GM23338 (cell line): ENCODE measurements around the gene CCR5. TPM values are rescaled to one million over a fixed set of nuclear protein-coding genes. Genes with fewer than 3 reads are reported as not detected.

Experiments
- ATAC-seq: fragments of 200-7000 bp; cut with Tn5 transposase; 3 replicates; pipeline ENCODE4 v1.9.1; 2020
- DNase-seq: peaks from one replicate; pipeline ENCODE4 v3.0.0-alpha.2; 2015; ENCODE audit warnings: low spot score
- H2AFZ ChIP-seq: fragments of 200-600 bp; sonication (generic); 2 replicates; pipeline ENCODE4 v1.8.0; 2016; ENCODE audit warnings: antibody characterized with exemption, mild to moderate bottlenecking, moderate library complexity
- H3F3A ChIP-seq: fragments of 200-600 bp; sonication (generic); replicated peaks from 2 replicates; pipeline ENCODE4 v1.8.0; 2017; ENCODE audit warnings: antibody characterized with exemption, mixed run types, low read depth
- H3K27ac ChIP-seq: fragments of 200-600 bp; sonication (generic); 2 replicates; pipeline ENCODE4 v1.6.1; 2016; ENCODE audit warnings: low read depth
- H3K27me3 ChIP-seq: fragments of 200-600 bp; sonication (generic); 2 replicates; pipeline ENCODE4 v1.8.0; 2016; ENCODE audit warnings: mild to moderate bottlenecking, mixed run types, moderate library complexity; ENCODE audit not compliant: insufficient read depth
- H3K36me3 ChIP-seq: fragments of 200-600 bp; sonication (generic); 2 replicates; pipeline ENCODE4 v1.8.0; 2016; ENCODE audit warnings: mild to moderate bottlenecking; ENCODE audit not compliant: insufficient read depth
- H3K4me1 ChIP-seq: fragments of 200-600 bp; sonication (generic); 2 replicates; pipeline ENCODE4 v1.8.0; 2016; ENCODE audit warnings: mild to moderate bottlenecking, moderate library complexity; ENCODE audit not compliant: insufficient read depth
- H3K4me2 ChIP-seq: fragments of 200-600 bp; sonication (generic); 2 replicates; pipeline ENCODE4 v1.7.1; 2017; ENCODE audit warnings: mixed run types
- H3K4me3 ChIP-seq: fragments of 200-600 bp; sonication (generic); 2 replicates; pipeline ENCODE4 v1.6.1; 2016; ENCODE audit warnings: mixed run types
- H3K79me2 ChIP-seq: fragments of 200-600 bp; sonication (generic); replicated peaks from 2 replicates; pipeline ENCODE4 v1.8.0; 2017; ENCODE audit warnings: mild to moderate bottlenecking; ENCODE audit not compliant: insufficient read depth
- H3K9me2 ChIP-seq: fragments of 200-600 bp; sonication (generic); 2 replicates; pipeline ENCODE4 v1.8.0; 2017; ENCODE audit not compliant: insufficient read depth
- H4K20me1 ChIP-seq: fragments of 200-600 bp; sonication (generic); replicated peaks from 2 replicates; pipeline ENCODE4 v1.8.0; 2017; ENCODE audit warnings: mild to moderate bottlenecking; ENCODE audit not compliant: insufficient read depth
- H3K27ac Mint-ChIP-seq: 2 replicates; pipeline ENCODE4 v1.8.0; 2020; ENCODE audit warnings: inconsistent platforms, mild to moderate bottlenecking, moderate library complexity, mixed read lengths
- H3K27me3 Mint-ChIP-seq: 3 replicates; pipeline ENCODE4 v1.8.0; 2022; ENCODE audit warnings: low read depth, mild to moderate bottlenecking, moderate library complexity, mixed read lengths, inconsistent platforms; ENCODE audit not compliant: insufficient read depth, poor library complexity
- H3K36me3 Mint-ChIP-seq: 3 replicates; pipeline ENCODE4 v1.8.0; 2021; ENCODE audit warnings: low read depth, mild to moderate bottlenecking, inconsistent platforms, moderate library complexity, mixed read lengths
- H3K4me1 Mint-ChIP-seq: 3 replicates; pipeline ENCODE4 v1.8.0; 2020; ENCODE audit warnings: mild to moderate bottlenecking, inconsistent platforms, mixed read lengths
- H3K4me3 Mint-ChIP-seq: 3 replicates; pipeline ENCODE4 v1.8.0; 2021; ENCODE audit warnings: moderate library complexity, mild to moderate bottlenecking, inconsistent platforms, mixed read lengths
- H3K9me3 Mint-ChIP-seq: 3 replicates; pipeline ENCODE4 v1.8.0; 2020; ENCODE audit warnings: moderate library complexity, mild to moderate bottlenecking, inconsistent platforms, mixed read lengths
- CREB1 ChIP-seq: fragments of 250-450 bp; sonication (Bioruptor Pico); IDR thresholded peaks from 2 replicates; pipeline ENCODE4 v1.5.0; 2020; ENCODE audit warnings: low read depth, mild to moderate bottlenecking, moderate library complexity
- EZH2 ChIP-seq: fragments of 200-600 bp; sonication (generic); IDR thresholded peaks from one replicate; pipeline ENCODE4 v1.8.0; 2017; ENCODE audit warnings: antibody characterized with exemption, mild to moderate bottlenecking, low read depth; ENCODE audit not compliant: unreplicated experiment
- EZH2phosphoT487 ChIP-seq: fragments of 200-600 bp; sonication (generic); IDR thresholded peaks from one replicate; pipeline ENCODE4 v1.8.1; 2018; ENCODE audit warnings: antibody characterized with exemption; ENCODE audit not compliant: unreplicated experiment
- JUNB ChIP-seq: IDR thresholded peaks from one replicate; pipeline ENCODE4 v1.6.1; 2016; ENCODE audit warnings: antibody characterized with exemption; ENCODE audit not compliant: unreplicated experiment
- NANOG ChIP-seq: IDR thresholded peaks from 2 replicates; pipeline ENCODE4 v1.6.1; 2016; ENCODE audit warnings: antibody characterized with exemption, borderline replicate concordance
- POLR2AphosphoS5 ChIP-seq: IDR thresholded peaks from 2 replicates; pipeline ENCODE4 v1.6.1; 2016; ENCODE audit warnings: antibody characterized with exemption, low read depth
- REST ChIP-seq: IDR thresholded peaks from one replicate; pipeline ENCODE4 v1.6.1; 2018; ENCODE audit warnings: antibody characterized with exemption; ENCODE audit not compliant: unreplicated experiment
- STAT1 ChIP-seq: IDR thresholded peaks from one replicate; pipeline ENCODE4 v1.6.1; 2016; ENCODE audit warnings: antibody characterized with exemption; ENCODE audit not compliant: unreplicated experiment
- ZNF114 ChIP-seq: fragments of 250-450 bp; sonication (Bioruptor Pico); IDR thresholded peaks from 2 replicates; pipeline ENCODE4 v1.5.0; 2020; ENCODE audit warnings: mild to moderate bottlenecking, moderate library complexity
- ZNF462 ChIP-seq: fragments of 250-450 bp; sonication (Bioruptor Pico); IDR thresholded peaks from 2 replicates; pipeline ENCODE4 v1.5.0; 2020; ENCODE audit warnings: mild to moderate bottlenecking, moderate library complexity
- polyA plus RNA-seq: library from polyadenylated mRNA; unstranded; fragments of >200 nt; fragmentation: Nextera tagmentation; extraction: Ambion mirVana; gene quantifications from 2 replicates; pipeline ENCODE4 v1.2.1, GENCODE V29; 2016
- total RNA-seq: library from RNA; depleted of rRNA; stranded (reverse); fragments of >200 nt; shearing (Covaris generic); gene quantifications from 2 replicates; pipeline ENCODE4 v1.2.3, GENCODE V29; 2014
- TF ChIP-seq, protein P1 (sequence below), 2 experiments: fragments of 200-600 bp in 1 of 2; sonication (generic) in 1 of 2; conservative IDR thresholded peaks; 2 replicates each; pipeline versions ENCODE4 v1.5.1 to v1.6.1; 2016 to 2017; ENCODE audit warnings: antibody characterized with exemption in 2 of 2, low read depth in 2 of 2, mild to moderate bottlenecking in 2 of 2, moderate library complexity in 1 of 2
- TF ChIP-seq, protein P2 (sequence below): IDR thresholded peaks from 2 replicates; pipeline ENCODE4 v1.6.1; 2016; ENCODE audit warnings: antibody characterized with exemption

CCR5 gene
- total and polyA plus RNA-seq, 2 experiments from 2014 or later = not detected

DNA sequence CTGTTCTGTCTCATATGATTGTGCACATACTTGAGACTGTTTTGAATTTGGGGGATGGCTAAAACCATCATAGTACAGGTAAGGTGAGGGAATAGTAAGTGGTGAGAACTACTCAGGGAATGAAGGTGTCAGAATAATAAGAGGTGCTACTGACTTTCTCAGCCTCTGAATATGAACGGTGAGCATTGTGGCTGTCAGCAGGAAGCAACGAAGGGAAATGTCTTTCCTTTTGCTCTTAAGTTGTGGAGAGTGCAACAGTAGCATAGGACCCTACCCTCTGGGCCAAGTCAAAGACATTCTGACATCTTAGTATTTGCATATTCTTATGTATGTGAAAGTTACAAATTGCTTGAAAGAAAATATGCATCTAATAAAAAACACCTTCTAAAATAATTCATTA lies 5.1 kb downstream of the CCR5 start:
- Histone ChIP-seq H3K4me1 (peaks cover 18% of the 10 kb centered on the region), H3F3A (no peaks in the 10 kb centered on the region), H3K4me2 (peak overlapping the region; percentile 65), H3K27me3 (no peaks in the 10 kb centered on the region), H2AFZ (no peak overlapping the region), H3K9me2 (no peaks in the 10 kb centered on the region), H3K36me3 (no peaks in the 10 kb centered on the region), H3K4me3 (no peak overlapping the region), H3K27ac (no peak overlapping the region), H4K20me1 (no peaks in the 10 kb centered on the region; the same call in none of the 2 replicates), H3K79me2 (no peaks in the 10 kb centered on the region)
- no peaks in the 10 kb centered on the region; the same call in 2 of the 3 replicates for H3K36me3 Mint-ChIP-seq
- H3K4me3 Mint-ChIP-seq = no peak overlapping the region
- peaks cover 2% of the 10 kb centered on the region; the same call in 2 of the 3 replicates for H3K9me3 Mint-ChIP-seq
- DNase-seq (no peak), ATAC-seq (no peak)
- peaks cover 2% of the 10 kb centered on the region for H3K27me3 Mint-ChIP-seq
- peaks cover 26% of the 10 kb centered on the region for H3K4me1 Mint-ChIP-seq
- H3K27ac Mint-ChIP-seq = no peak overlapping the region
- TF ChIP-seq STAT1 (no peak), NANOG (no peak), EZH2phosphoT487 (no peak), ZNF462 (CRISPR knock-in tag) (no peak), REST (no peak), EZH2 (no peak), ZNF114 (no peak), JUNB (no peak), POLR2AphosphoS5 (no peak), CREB1 (CRISPR knock-in tag) (no peak)
- TF ChIP-seq, protein P1, sequence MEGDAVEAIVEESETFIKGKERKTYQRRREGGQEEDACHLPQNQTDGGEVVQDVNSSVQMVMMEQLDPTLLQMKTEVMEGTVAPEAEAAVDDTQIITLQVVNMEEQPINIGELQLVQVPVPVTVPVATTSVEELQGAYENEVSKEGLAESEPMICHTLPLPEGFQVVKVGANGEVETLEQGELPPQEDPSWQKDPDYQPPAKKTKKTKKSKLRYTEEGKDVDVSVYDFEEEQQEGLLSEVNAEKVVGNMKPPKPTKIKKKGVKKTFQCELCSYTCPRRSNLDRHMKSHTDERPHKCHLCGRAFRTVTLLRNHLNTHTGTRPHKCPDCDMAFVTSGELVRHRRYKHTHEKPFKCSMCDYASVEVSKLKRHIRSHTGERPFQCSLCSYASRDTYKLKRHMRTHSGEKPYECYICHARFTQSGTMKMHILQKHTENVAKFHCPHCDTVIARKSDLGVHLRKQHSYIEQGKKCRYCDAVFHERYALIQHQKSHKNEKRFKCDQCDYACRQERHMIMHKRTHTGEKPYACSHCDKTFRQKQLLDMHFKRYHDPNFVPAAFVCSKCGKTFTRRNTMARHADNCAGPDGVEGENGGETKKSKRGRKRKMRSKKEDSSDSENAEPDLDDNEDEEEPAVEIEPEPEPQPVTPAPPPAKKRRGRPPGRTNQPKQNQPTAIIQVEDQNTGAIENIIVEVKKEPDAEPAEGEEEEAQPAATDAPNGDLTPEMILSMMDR (conservative IDR thresholded peaks at IDR 0.05; ENCODE audit: low read depth in 2 of 2) = no peak
- TF ChIP-seq, protein P2, sequence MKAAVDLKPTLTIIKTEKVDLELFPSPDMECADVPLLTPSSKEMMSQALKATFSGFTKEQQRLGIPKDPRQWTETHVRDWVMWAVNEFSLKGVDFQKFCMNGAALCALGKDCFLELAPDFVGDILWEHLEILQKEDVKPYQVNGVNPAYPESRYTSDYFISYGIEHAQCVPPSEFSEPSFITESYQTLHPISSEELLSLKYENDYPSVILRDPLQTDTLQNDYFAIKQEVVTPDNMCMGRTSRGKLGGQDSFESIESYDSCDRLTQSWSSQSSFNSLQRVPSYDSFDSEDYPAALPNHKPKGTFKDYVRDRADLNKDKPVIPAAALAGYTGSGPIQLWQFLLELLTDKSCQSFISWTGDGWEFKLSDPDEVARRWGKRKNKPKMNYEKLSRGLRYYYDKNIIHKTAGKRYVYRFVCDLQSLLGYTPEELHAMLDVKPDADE = no peak
